NCI-H2196 (cell line): Measurements from ENCODE around the gene SNRNP40.
A peak's percentile ranks its signal among the peaks of the same experiment; 100 is the strongest.

Source experiments
- DNase-seq: peaks from one replicate; lab custom pipeline; 2025; ENCODE audit not compliant: unreplicated experiment; lab: John Stamatoyannopoulos, UW

SNRNP40 gene

GRCh38 chr1:31234123-31234708 is 62.4 kb downstream of the SNRNP40 start:
- DNase-seq = no peak

GRCh38 chr1:31232689-31233088 is 63.9 kb downstream of the SNRNP40 start:
- no peak for DNase-seq

DNA sequence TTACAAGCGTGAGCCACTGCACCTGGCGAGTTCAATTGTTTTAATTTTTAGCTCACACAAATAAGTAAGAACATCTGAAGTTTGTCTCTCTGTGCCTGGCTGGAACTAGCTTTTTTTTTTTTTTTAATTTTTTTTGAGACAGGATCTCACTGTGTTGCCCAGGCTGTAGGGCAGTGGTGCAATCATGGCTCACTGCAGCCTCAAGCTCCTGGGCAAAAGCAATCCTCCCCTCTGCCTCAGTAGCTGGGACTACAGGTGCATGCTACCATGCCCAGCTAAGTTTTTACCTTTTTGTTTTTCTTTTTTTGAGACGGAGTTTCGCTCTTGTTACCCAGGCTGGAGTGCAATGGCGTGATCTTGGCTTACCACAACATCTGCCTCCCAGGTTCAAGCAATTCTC is 64.8 kb downstream of the SNRNP40 start:
- no peak for DNase-seq

- DNase-seq = no peak
Measured at GRCh38 chr1:31230378-31230777, 66.2 kb downstream of the SNRNP40 start.

DNA sequence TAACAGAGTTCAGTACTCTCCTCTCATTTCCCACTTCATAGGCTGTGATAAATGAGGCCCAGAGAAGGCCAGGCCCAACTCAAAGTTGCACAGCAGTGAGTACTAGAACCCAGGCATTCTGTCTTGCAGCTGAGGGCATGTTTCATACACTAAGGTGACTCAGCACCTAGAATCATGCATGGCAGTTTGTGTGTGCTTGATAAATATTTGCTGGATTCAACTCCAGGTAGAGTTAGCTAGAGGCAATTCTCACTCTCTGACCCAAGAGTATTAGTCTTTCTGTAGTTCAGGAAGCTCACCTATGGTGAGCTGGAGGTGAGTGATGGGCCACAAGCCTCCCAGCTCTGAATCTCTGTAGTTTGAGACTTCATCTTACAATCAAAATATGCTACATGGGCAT is 67.6 kb downstream of the SNRNP40 start:
- DNase-seq = no peak

GRCh38 chr1:31227891-31228568 is 68.6 kb downstream of the SNRNP40 start:
- DNase-seq = no peak

DNA sequence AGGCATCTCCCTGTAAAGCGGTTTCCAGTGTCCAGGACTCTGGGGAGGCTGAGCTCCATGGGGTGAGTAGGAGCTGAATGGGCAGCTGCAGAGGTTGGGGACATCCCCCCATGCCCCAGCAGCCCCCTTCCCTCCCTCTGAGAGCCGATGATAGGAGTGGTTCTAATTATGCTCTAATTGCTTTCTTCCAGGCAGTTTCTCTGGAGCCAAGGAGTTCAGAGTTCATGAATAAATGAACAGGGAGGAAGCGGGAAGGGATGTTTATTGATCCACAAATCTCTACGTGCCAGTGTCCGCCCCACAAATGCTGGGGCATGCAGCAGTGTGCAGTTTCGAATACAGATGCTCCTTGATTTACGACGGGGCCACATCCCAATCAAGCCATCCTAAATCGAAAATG is 72.5 kb downstream of the SNRNP40 start:
- no peak for DNase-seq

DNA sequence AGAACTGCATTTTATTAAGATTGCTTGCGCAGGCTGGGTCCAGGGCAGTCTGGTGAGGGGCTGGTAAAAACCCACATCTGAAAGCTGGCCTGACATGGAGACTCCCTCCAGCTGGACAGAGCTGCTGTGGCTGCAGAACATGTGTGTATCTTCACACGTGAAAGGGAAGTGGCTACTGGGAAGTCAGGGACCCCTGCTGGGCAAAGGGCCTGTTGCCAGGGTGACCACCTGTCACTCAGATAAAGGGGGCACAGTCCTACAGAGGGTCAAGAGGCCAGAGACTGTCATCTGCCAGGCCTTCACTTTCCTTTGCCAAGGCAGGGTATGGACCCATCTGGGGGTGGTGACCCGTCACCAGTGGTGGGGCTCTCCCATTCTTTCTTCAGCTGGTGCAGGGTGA is 74.4 kb downstream of the SNRNP40 start:
- no peak for DNase-seq

GRCh38 chr1:31221072-31221471 is 75.5 kb downstream of the SNRNP40 start:
- no peak for DNase-seq

- no peak for DNase-seq
Measured at GRCh38 chr1:31219489-31219888, 77.1 kb downstream of the SNRNP40 start.

- DNase-seq = no peak
Measured at GRCh38 chr1:31218705-31219104, 77.9 kb downstream of the SNRNP40 start.

DNA sequence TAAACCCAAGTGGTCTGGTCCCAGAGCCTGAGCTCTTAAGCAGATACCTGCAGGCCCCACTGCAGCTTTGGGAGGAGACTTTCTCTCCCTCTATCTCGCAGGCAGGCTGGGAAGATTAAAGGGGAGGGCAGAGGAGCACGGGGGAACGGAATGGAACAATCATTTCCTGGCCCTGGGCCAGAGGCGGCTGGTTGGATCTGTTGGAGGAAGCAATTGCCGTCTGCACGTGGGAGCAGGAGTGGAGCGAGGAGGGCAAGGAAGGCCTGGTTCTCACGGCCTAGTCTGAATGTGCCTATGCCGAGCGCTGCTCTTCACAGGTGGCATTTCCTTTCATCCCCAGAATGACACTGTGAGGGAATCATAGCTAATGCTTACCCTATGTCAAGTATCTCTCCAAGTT is 80.6 kb downstream of the SNRNP40 start:
- DNase-seq = peak; percentile 61

DNA sequence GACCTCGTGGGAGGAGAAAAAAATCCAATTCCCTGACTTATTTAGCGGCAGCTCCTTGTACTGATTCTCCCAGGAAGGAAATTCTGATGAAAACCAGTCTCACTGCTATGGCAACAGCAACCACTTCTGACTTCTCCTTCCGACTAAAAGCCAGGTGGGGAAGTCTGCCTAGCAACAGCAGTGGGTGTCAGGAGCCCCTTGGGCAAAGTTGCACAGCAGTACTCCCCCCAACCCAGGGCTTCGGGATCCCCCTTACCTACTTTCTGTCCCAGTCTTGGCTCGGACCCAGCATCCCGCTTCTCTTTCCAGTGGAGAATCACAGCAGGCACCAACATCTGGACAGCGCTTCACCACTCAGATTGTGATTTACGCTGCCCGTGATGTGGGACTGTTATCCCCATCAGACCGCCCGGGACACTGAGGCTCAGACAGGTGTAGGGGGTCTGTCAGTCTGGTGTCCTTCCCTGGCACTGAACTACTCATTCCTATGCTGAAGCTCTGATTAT is 81.5 kb downstream of the SNRNP40 start:
- DNase-seq = no peak

GRCh38 chr1:31214316-31215064 is 82.1 kb downstream of the SNRNP40 start:
- no peak for DNase-seq
